A673 (cell line): Measurements from ENCODE around the gene TMBIM6.

Experiments
- CTCF ChIP-seq: fragments of 300-800, 200-600 bp; sonication (generic); conservative IDR thresholded peaks from 2 replicates; pipeline ENCODE4 v1.5.1; 2017; ENCODE audit warnings: low read depth, mild to moderate bottlenecking, antibody characterized with exemption, low read length, moderate library complexity, mixed read lengths
- EZH2 ChIP-seq: fragments of 200-600 bp; sonication (generic); IDR thresholded peaks from 2 replicates; pipeline ENCODE4 v1.6.1; 2017; ENCODE audit warnings: borderline replicate concordance, low read depth, mild to moderate bottlenecking, mixed read lengths, antibody characterized with exemption, low read length; ENCODE audit not compliant: poor library complexity, severe bottlenecking

GRCh38 chr12:49761677-49762467, 20.5 kb downstream of the TMBIM6 start:
- TF ChIP-seq CTCF (no peak), EZH2 (no peak)
